Raji (cell line): ENCODE measurements around the gene GPR62.

ENCODE experiments used
- POLR2A ChIP-seq: IDR thresholded peaks from 2 replicates; pipeline ENCODE4 v1.6.1; 2011; ENCODE audit warnings: low read depth, low read length, control low read depth; ENCODE audit not compliant: insufficient read depth

Gene GPR62

GRCh38 chr3:51955175-51955892, at the start of gene GPR62:
TSS of gene GPR62 (plus strand) at chr3:51955381. CDS start at chr3:51955653, 272 bp downstream.
- TF ChIP-seq POLR2A, result no peak

- TF ChIP-seq POLR2A, result no peak
Measured at GRCh38 chr3:51908026-51908425, 47.2 kb upstream of the GPR62 start.

- no peak for TF ChIP-seq POLR2A
Measured at GRCh38 chr3:51916418-51916817, 38.8 kb upstream of the GPR62 start.

GRCh38 chr3:51921081-51921578, 34.1 kb upstream of the GPR62 start:
- TF ChIP-seq POLR2A, result no peak

GRCh38 chr3:51927061-51927977, 27.9 kb upstream of the GPR62 start:
- TF ChIP-seq POLR2A, result no peak

GRCh38 chr3:51928438-51928837, 26.7 kb upstream of the GPR62 start:
- TF ChIP-seq POLR2A, result no peak

- TF ChIP-seq POLR2A, result no peak
Measured at GRCh38 chr3:51929420-51930003, 25.7 kb upstream of the GPR62 start.

GRCh38 chr3:51930439-51930838, 24.7 kb upstream of the GPR62 start:
- no peak for TF ChIP-seq POLR2A

- TF ChIP-seq POLR2A, result no peak
Measured at GRCh38 chr3:51931756-51932155, 23.4 kb upstream of the GPR62 start.

GRCh38 chr3:51932471-51933370, 22.5 kb upstream of the GPR62 start:
- no peak for TF ChIP-seq POLR2A

GRCh38 chr3:51933471-51934138, 21.6 kb upstream of the GPR62 start:
- no peak for TF ChIP-seq POLR2A

GRCh38 chr3:51934139-51934850, 20.9 kb upstream of the GPR62 start:
- TF ChIP-seq POLR2A, result no peak
